Gastroesophageal sphincter (tissue), 4 donors: ENCODE data around the gene CENPT. TPM values are rescaled to one million over a fixed set of nuclear protein-coding genes. Genes with fewer than 3 reads are reported as not detected.
"Not testable (repeated sequence)": the region's sequence is repeated elsewhere in the genome, so short reads cannot be mapped to it uniquely, and the experiment has no call there.

Experiments
- ATAC-seq: fragments of 150-250 bp; one replicate; pipeline ENCODE4 v1.9.1; 2016; ENCODE audit warnings: mild to moderate bottlenecking, moderate library complexity
- H3K27ac ChIP-seq, 4 donors: fragments of 200-600 bp; sonication (generic) in 3 of 4; 1 replicate in 3 of 4; 2 replicates in 1 of 4; pipeline ENCODE4 v1.5.1; 2016 to 2019
- H3K27me3 ChIP-seq: fragments of 200-600 bp; sonication (generic); one replicate; pipeline ENCODE4 v1.5.1; 2019
- H3K36me3 ChIP-seq, 2 donors: fragments of 200-600 bp; sonication (generic); one replicate each; pipeline ENCODE4 v1.5.1; 2019; ENCODE audit warnings: control low read depth in 1 of 2
- H3K4me1 ChIP-seq, 3 donors: fragments of 200-600 bp; sonication (generic); 1 replicate in 2 of 3; 2 replicates in 1 of 3; pipeline ENCODE4 v1.5.1; 2016 to 2019; ENCODE audit warnings: control low read depth in 2 of 3
- H3K4me3 ChIP-seq, 2 donors: fragments of 200-600 bp; sonication (generic); one replicate each; pipeline ENCODE4 v1.5.1; 2019; ENCODE audit warnings: mild to moderate bottlenecking in 1 of 2, moderate library complexity in 1 of 2
- H3K9me3 ChIP-seq, 3 donors: fragments of 200-600 bp; sonication (generic); one replicate each; pipeline ENCODE4 v1.5.1; 2017 to 2019; ENCODE audit warnings: control low read depth in 2 of 3
- EP300 ChIP-seq: sonication (generic); formaldehyde crosslinking; IDR thresholded peaks from one replicate; pipeline ENCODE4 v1.6.1; 2017; ENCODE audit warnings: antibody characterized with exemption, mild to moderate bottlenecking
- POLR2A ChIP-seq, 2 donors: fragments of 450-650 bp; IDR thresholded peaks; one replicate each; pipeline ENCODE4 v1.6.1; 2017; ENCODE audit warnings: antibody characterized with exemption in 2 of 2, mild to moderate bottlenecking in 2 of 2, moderate library complexity in 1 of 2
- POLR2AphosphoS5 ChIP-seq: sonication (generic); formaldehyde crosslinking; IDR thresholded peaks from one replicate; pipeline ENCODE4 v1.6.1; 2017; ENCODE audit warnings: antibody characterized with exemption
- WGBS, 2 donors: methylation state at CpG; one replicate each; pipeline ENCODE4 v1.1.5; 2018; ENCODE audit warnings: low coverage in 1 of 2; 5-methylcytosine and 5-hydroxymethylcytosine counted together
- total RNA-seq, 4 donors: library from RNA; depleted of rRNA; stranded (reverse); fragments of >200 nt; gene quantifications; one replicate each; pipeline ENCODE4 v1.1.0, GENCODE V29; 2016
- TF ChIP-seq, protein P1 (sequence below), 4 experiments: fragments of 200-600 bp in 2 of 4; fragments of 450-650 bp in 2 of 4; sonication (generic) in 1 of 4; IDR thresholded peaks; one replicate each; pipeline ENCODE4 v1.5.1; 2017 to 2019; ENCODE audit warnings: antibody characterized with exemption in 4 of 4, mild to moderate bottlenecking in 2 of 4, moderate library complexity in 2 of 4

Gene CENPT
- total RNA-seq, 4 donors from 2014 or later, result 15.4 to 44.2 (median 35.3) TPM

GRCh38 chr16:67864594-67864993 lies 17.1 kb upstream of the CENPT start:
- Histone ChIP-seq H3K4me3 (no peak overlapping the region), H3K27ac (peak overlapping the region in 2 of 4 donors; percentile 6 to 86), H3K36me3 (peaks cover 0 to 55% of the 10 kb centered on the region in 2 donors), H3K9me3 (no peaks in the 10 kb centered on the region), H3K27me3 (no peaks in the 10 kb centered on the region), H3K4me1 (peaks cover 2 to 55% (median 27%) of the 10 kb centered on the region in 3 donors)
- WGBS, 2 donors, result 60% methylated on average over 1 of the region's 2 CpGs; no CpG with 5 or more reads in 1 of the 2 donors
- TF ChIP-seq EP300 (no peak), POLR2AphosphoS5 (no peak), POLR2A (IDR thresholded peaks at IDR 0.05) (no peak)
- TF ChIP-seq, protein P1, sequence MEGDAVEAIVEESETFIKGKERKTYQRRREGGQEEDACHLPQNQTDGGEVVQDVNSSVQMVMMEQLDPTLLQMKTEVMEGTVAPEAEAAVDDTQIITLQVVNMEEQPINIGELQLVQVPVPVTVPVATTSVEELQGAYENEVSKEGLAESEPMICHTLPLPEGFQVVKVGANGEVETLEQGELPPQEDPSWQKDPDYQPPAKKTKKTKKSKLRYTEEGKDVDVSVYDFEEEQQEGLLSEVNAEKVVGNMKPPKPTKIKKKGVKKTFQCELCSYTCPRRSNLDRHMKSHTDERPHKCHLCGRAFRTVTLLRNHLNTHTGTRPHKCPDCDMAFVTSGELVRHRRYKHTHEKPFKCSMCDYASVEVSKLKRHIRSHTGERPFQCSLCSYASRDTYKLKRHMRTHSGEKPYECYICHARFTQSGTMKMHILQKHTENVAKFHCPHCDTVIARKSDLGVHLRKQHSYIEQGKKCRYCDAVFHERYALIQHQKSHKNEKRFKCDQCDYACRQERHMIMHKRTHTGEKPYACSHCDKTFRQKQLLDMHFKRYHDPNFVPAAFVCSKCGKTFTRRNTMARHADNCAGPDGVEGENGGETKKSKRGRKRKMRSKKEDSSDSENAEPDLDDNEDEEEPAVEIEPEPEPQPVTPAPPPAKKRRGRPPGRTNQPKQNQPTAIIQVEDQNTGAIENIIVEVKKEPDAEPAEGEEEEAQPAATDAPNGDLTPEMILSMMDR (IDR thresholded peaks at IDR 0.05), result no peak
- no peak for ATAC-seq

GRCh38 chr16:67864044-67864443 lies 16.6 kb upstream of the CENPT start:
- WGBS, 2 donors, result 85% methylated on average over 4 of the region's 6 CpGs; no CpG with 5 or more reads in 1 of the 2 donors
- H3K27ac ChIP-seq, result peak overlapping the region in 3 of 4 donors; percentile 83 to 90 (median 86)
- not testable (repeated sequence) for ATAC-seq, H3K4me3 ChIP-seq, H3K9me3 ChIP-seq, H3K27me3 ChIP-seq
- H3K4me1 ChIP-seq, result peaks cover 2 to 55% (median 27%) of the 10 kb centered on the region in 3 donors
- peaks cover 0 to 50% of the 10 kb centered on the region in 2 donors for H3K36me3 ChIP-seq

DNA sequence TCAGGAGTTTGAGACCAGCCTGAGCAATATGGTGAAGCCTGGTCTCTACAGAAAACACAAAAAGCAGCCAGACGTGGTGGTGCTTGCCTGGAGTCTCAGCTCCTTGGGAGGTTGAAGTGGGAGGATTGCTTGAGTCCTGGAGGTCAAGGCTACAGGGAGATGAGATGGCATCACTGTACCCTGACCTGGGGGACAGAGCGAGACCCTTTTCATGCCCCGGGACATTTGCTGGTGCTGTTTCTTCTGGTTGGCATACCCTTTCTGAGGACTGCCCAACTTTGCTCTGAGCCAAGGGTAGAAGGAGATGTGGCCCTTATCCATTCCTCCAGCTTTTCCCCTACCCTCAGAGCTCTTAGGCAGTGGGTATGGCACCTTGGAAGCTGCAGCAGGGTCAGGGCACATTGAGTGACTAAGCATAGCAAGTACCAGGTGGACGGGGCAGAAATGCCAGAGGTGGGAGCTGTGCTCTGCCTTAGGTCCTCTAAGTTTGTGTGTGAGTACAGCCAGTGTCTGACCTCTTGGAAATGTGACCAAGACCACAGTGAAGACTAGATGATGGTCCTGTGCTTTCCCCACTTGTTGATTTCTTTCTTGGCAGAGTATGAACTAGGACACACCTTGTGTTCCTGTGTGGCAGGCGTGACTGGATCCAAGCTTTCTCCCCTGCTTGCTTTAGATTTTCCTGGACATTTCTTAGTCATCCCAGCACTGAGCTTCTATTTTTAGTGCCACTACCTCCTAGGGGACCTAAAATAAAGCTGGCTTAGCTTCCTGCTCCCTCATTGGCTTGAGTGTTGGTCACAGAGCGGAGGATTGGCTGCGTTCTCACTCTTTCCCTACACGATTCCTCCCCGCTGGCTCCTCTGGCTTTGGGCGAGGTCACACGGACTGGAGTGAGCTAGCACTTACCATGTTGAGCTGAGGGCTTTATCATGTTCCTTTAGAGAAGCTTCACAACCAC lies 15.4 kb upstream of the CENPT start:
- no peaks in the 10 kb centered on the region for H3K27me3 ChIP-seq
- ATAC-seq, result peak; percentile 90
- peaks cover 0 to 38% of the 10 kb centered on the region in 2 donors for H3K36me3 ChIP-seq
- H3K9me3 ChIP-seq, result no peaks in the 10 kb centered on the region
- TF ChIP-seq, protein P1 (IDR thresholded peaks at IDR 0.05), result no peak
- TF ChIP-seq POLR2A (IDR thresholded peaks at IDR 0.05) (no peak), POLR2AphosphoS5 (peak; percentile 70), EP300 (no peak)
- no peak overlapping the region for H3K4me3 ChIP-seq
- peak overlapping the region; percentile 65 to 90 (median 84) for H3K27ac ChIP-seq
- H3K4me1 ChIP-seq, result peaks cover 2 to 67% (median 34%) of the 10 kb centered on the region in 3 donors
- 20 to 71% methylated on average over 3 to 8 of the region's 11 CpGs for WGBS, 2 donors

GRCh38 chr16:67861877-67862276 lies 14.4 kb upstream of the CENPT start:
- Histone ChIP-seq H3K27ac (peak overlapping the region in 3 of 4 donors; percentile 83 to 90 (median 86)), H3K4me1 (peaks cover 2 to 77% (median 44%) of the 10 kb centered on the region in 3 donors), H3K9me3 (no peaks in the 10 kb centered on the region), H3K36me3 (peaks cover 0 to 28% of the 10 kb centered on the region in 2 donors), H3K4me3 (no peak overlapping the region), H3K27me3 (no peaks in the 10 kb centered on the region)
- no peak for TF ChIP-seq POLR2A (IDR thresholded peaks at IDR 0.05)
- TF ChIP-seq EP300, result no peak
- TF ChIP-seq, protein P1 (IDR thresholded peaks at IDR 0.05), result no peak
- no peak for TF ChIP-seq POLR2AphosphoS5
- ATAC-seq, result no peak
- WGBS, 2 donors, result 73 to 100% methylated on average over 1 to 6 of the region's 6 CpGs

DNA sequence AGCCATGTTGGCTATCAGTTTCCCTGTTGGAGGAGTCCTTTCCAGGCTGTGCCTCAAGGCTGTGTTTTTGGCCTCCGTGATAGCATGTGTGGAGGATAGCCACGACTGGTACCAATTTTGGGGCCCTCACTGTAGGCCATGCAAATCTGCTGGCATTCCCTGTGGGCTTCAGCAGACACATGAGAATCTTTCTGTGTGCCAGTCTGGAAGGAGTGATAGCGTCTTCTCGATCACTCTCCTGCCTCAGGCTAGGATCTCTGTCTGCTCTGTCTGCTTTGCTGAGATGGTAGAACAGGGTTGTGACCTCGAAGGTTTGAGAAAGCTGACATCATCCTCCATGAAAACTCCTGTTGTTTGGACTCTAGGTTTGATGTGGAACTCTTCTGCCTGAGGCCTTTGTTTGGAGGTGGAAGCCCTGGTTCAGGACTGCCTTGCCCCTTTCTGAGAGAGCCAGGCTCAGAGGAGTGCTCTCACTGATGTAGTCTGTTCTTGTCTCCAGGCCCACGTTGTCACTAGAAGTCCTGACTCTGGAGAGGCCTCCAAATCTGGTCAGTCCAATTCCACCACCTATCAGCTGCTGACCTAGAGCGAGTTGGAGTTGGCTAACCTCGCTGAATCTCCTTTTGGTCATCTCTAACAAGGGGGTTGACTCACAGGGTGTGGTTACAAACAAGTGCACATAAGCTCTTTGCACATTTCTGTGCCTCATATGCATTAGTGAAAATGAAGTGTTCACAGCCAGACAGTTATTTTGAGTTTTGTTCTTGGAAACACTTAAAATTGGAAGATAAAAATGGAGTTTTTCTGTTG lies 13.3 kb upstream of the CENPT start:
- H3K9me3 ChIP-seq, result no peaks in the 10 kb centered on the region
- no peaks in the 10 kb centered on the region for H3K27me3 ChIP-seq
- H3K27ac ChIP-seq, result peak overlapping the region in 3 of 4 donors; percentile 83 to 90 (median 86)
- peaks cover 2 to 88% (median 45%) of the 10 kb centered on the region in 3 donors for H3K4me1 ChIP-seq
- H3K4me3 ChIP-seq, result no peak overlapping the region
- TF ChIP-seq POLR2AphosphoS5 (peak; percentile 15), POLR2A (IDR thresholded peaks at IDR 0.05) (no peak)
- peak; percentile 30 for ATAC-seq
- H3K36me3 ChIP-seq, result peaks cover 0 to 17% of the 10 kb centered on the region in 2 donors
- 58 to 85% methylated on average over 2 to 4 of the region's 8 CpGs for WGBS, 2 donors
